A549 (cell line): ENCODE results near the gene GANAB. TPM values are rescaled to one million over a fixed set of nuclear protein-coding genes. Genes with fewer than 3 reads are reported as not detected.

Experiments
- ATAC-seq, 2 experiments: fragments of 200-7000 bp in 1 of 2; fragments of >200 bp in 1 of 2; cut with Nextera tagmentation in 1 of 2; cut with Tn5 transposase in 1 of 2; 3 replicates each; pipeline versions ENCODE4 v1.8.0 to v1.9.1; 2018 to 2020; ENCODE audit warnings: mild to moderate bottlenecking in 1 of 2, moderate library complexity in 1 of 2
- CTCF ChIA-PET: fragments of 300-600 bp; sonication (Branson Sonifier 250); formaldehyde crosslinking; extraction: SDS; loops from one replicate; lab custom pipeline; 2021; ENCODE audit warnings: antibody characterized with exemption, inconsistent platforms; lab: Yijun Ruan, JAX
- POLR2A ChIA-PET: fragments of 350-600 bp; formaldehyde crosslinking; extraction: SDS; loops from one replicate; lab custom pipeline; 2021; ENCODE audit warnings: antibody characterized with exemption, inconsistent platforms; lab: Yijun Ruan, JAX
- DNase-seq, 2 experiments: peaks; one replicate each; pipeline versions ENCODE4 v3.0.0 to v3.0.0-alpha.2; 2011 to 2016; ENCODE audit warnings: low read depth in 1 of 2, low spot score in 1 of 2
- FAIRE-seq: peaks from 2 replicates; lab custom pipeline; 2011; peaks lifted over from hg19 to GRCh38; lab: Jason Lieb, UNC
- H3K27ac ChIP-seq, 2 experiments: fragments of >200 bp; sonication (Bioruptor Twin); formaldehyde crosslinking; 3 replicates each; pipeline ENCODE4 v1.5.1; 2016 to 2017
- H3K4me1 ChIP-seq: fragments of >200 bp; sonication (Bioruptor Twin); formaldehyde crosslinking; 3 replicates; pipeline ENCODE4 v1.6.1; 2016
- H3K4me2 ChIP-seq: fragments of >200 bp; sonication (Bioruptor Twin); formaldehyde crosslinking; 3 replicates; pipeline ENCODE4 v1.6.1; 2016
- H3K4me3 ChIP-seq: fragments of >200 bp; sonication (Bioruptor Twin); formaldehyde crosslinking; 3 replicates; pipeline ENCODE4 v1.5.1; 2016
- H3K9me3 ChIP-seq: fragments of >200 bp; sonication (Bioruptor Twin); formaldehyde crosslinking; 3 replicates; pipeline ENCODE4 v1.6.1; 2016
- ATOH8 ChIP-seq: fragments of 250-450 bp; sonication (Bioruptor Pico); IDR thresholded peaks from 2 replicates; pipeline ENCODE4 v1.5.0; 2020; ENCODE audit warnings: low read depth, mild to moderate bottlenecking, moderate library complexity
- BCL3 ChIP-seq: fragments of >200 bp; sonication (Bioruptor Twin); formaldehyde crosslinking; IDR thresholded peaks from 3 replicates; pipeline ENCODE4 v1.6.1; 2016
- BHLHE40 ChIP-seq: IDR thresholded peaks from 2 replicates; pipeline ENCODE4 v1.6.1; 2012; ENCODE audit warnings: low read depth, low read length, inconsistent platforms
- CEBPB ChIP-seq, 2 experiments: fragments of >200 bp in 1 of 2; sonication (Bioruptor Twin) in 1 of 2; formaldehyde crosslinking in 1 of 2; IDR thresholded peaks; 2 replicates each; pipeline ENCODE4 v1.6.1; 2012 to 2016
- E2F6 ChIP-seq: IDR thresholded peaks from 2 replicates; pipeline ENCODE4 v1.6.1; 2012; ENCODE audit warnings: low read depth, borderline replicate concordance
- EHMT2 ChIP-seq: fragments of 200-600 bp; sonication (generic); IDR thresholded peaks from 2 replicates; pipeline ENCODE4 v1.6.1; 2016; ENCODE audit warnings: antibody characterized with exemption, low read depth, mild to moderate bottlenecking, moderate library complexity
- ELK1 ChIP-seq: fragments of 150-350 bp; IDR thresholded peaks from 2 replicates; pipeline ENCODE4 v1.6.1; 2014; ENCODE audit warnings: low read depth, mild to moderate bottlenecking, low read length
- ESRRA ChIP-seq: fragments of 150-350 bp; IDR thresholded peaks from 2 replicates; pipeline ENCODE4 v1.6.1; 2014; ENCODE audit warnings: mild to moderate bottlenecking, low read length, borderline replicate concordance
- HES2 ChIP-seq: fragments of >200 bp; sonication (Bioruptor Twin); formaldehyde crosslinking; IDR thresholded peaks from 2 replicates; pipeline ENCODE4 v1.6.1; 2016
- HEYL ChIP-seq: fragments of 250-450 bp; sonication (Bioruptor Pico); IDR thresholded peaks from 2 replicates; pipeline ENCODE4 v1.8.0; 2021; ENCODE audit warnings: mild to moderate bottlenecking, moderate library complexity
- HOXB13 ChIP-seq: fragments of 250-450 bp; sonication (Bioruptor Pico); IDR thresholded peaks from 2 replicates; pipeline ENCODE4 v1.5.0; 2020; ENCODE audit warnings: low read depth, mild to moderate bottlenecking, moderate library complexity
- HOXB5 ChIP-seq: fragments of 250-450 bp; sonication (Bioruptor Pico); IDR thresholded peaks from 2 replicates; pipeline ENCODE4 v1.5.0; 2020; ENCODE audit warnings: mild to moderate bottlenecking, moderate library complexity
- JUNB ChIP-seq: fragments of >200 bp; sonication (Bioruptor Twin); formaldehyde crosslinking; IDR thresholded peaks from 2 replicates; pipeline ENCODE4 v1.6.1; 2016
- KDM1A ChIP-seq: fragments of 200-600 bp; sonication (generic); IDR thresholded peaks from 2 replicates; pipeline ENCODE4 v1.6.1; 2016; ENCODE audit warnings: low read depth, mild to moderate bottlenecking
- KDM5A ChIP-seq: fragments of 200-600 bp; sonication (generic); IDR thresholded peaks from 2 replicates; pipeline ENCODE4 v1.6.1; 2016; ENCODE audit warnings: antibody characterized with exemption, mild to moderate bottlenecking
- MAX ChIP-seq: IDR thresholded peaks from 2 replicates; pipeline ENCODE4 v1.6.1; 2012
- NR3C1 ChIP-seq: fragments of >200 bp; sonication (Bioruptor Twin); formaldehyde crosslinking; IDR thresholded peaks from 3 replicates; pipeline ENCODE4 v1.6.1; 2017
- PBX3 ChIP-seq: IDR thresholded peaks from 2 replicates; pipeline ENCODE4 v1.6.1; 2012
- POLR2A ChIP-seq: IDR thresholded peaks from 2 replicates; pipeline ENCODE4 v1.6.1; 2012; ENCODE audit warnings: mild to moderate bottlenecking, low read length
- RARB ChIP-seq: fragments of 250-450 bp; sonication (Bioruptor Pico); IDR thresholded peaks from 2 replicates; pipeline ENCODE4 v1.8.0; 2021; ENCODE audit warnings: mild to moderate bottlenecking, moderate library complexity
- RFX5 ChIP-seq: fragments of 450-650 bp; IDR thresholded peaks from 2 replicates; pipeline ENCODE4 v1.7.1; 2014; ENCODE audit warnings: antibody characterized with exemption, mild to moderate bottlenecking, moderate library complexity
- TFCP2L1 ChIP-seq: fragments of 250-450 bp; sonication (Bioruptor Pico); IDR thresholded peaks from 2 replicates; pipeline ENCODE4 v1.5.0; 2021; ENCODE audit warnings: mild to moderate bottlenecking
- ZC3H11A ChIP-seq: fragments of 450-650 bp; IDR thresholded peaks from 2 replicates; pipeline ENCODE4 v1.6.1; 2014; ENCODE audit warnings: antibody characterized with exemption, mild to moderate bottlenecking
- ZSCAN20 ChIP-seq: fragments of 250-450 bp; sonication (Bioruptor Pico); IDR thresholded peaks from 2 replicates; pipeline ENCODE4 v1.8.0; 2022; ENCODE audit warnings: mild to moderate bottlenecking, moderate library complexity
- WGBS: methylation state at CpG from one replicate; pipeline ENCODE4 v1.1.6; 2017; ENCODE audit errors: missing lambda C conversion rate; 5-methylcytosine and 5-hydroxymethylcytosine counted together
- polyA plus RNA-seq, 4 experiments: library from polyadenylated mRNA; depleted of rRNA in 3 of 4; stranded (reverse); fragments of >200 nt; fragmentation: RNase III in 1 of 4; extraction: RNeasy Plus Mini Kit Qiagen cat#74134 plus additional on column Dnase treatment in 1 of 4; gene quantifications; 2 replicates in 3 of 4; 3 replicates in 1 of 4; pipeline ENCODE4 v1.2.3, GENCODE V29; 2011 to 2017

GANAB gene
- polyA plus RNA-seq, 2 of the 4 experiments (the other 2 are of a cell fraction), result 215 to 220 TPM

- ChIA-PET POLR2A (interaction anchor here (0.8 kb wide), 1 partner anchor 23 kb away, joined by 3 read pairs; the partner anchor contains the start of genes C11orf98 and CSKMT), CTCF (interaction anchor here (1.4 to 9.8 kb wide), 6 partner anchors 6 to 293 kb away, joined by 4 to 126 read pairs (median 5); partner anchors contain the start of genes LBHD1, UBXN1 and UQCC3)
- Histone ChIP-seq H3K9me3 (no peaks in the 10 kb centered on the region), H3K27ac (no peak overlapping the region), H3K4me3 (no peak overlapping the region), H3K4me2 (no peak overlapping the region), H3K4me1 (peaks cover 4% of the 10 kb centered on the region; the same call in 1 of the 3 replicates)
- ATAC-seq, result peak in 1 of 2 experiments; percentile 16; a peak in 3 of 6 replicates
- WGBS, result 93% methylated on average over 56 of the region's 74 CpGs
- TF ChIP-seq ESRRA (no peak), KDM1A (no peak), HEYL (no peak), RARB (CRISPR knock-in tag) (no peak), NR3C1 (no peak), BCL3 (no peak), MAX (no peak), RFX5 (no peak), HOXB5 (CRISPR knock-in tag) (no peak)
- FAIRE-seq, result no peak
- no peak for DNase-seq
These were observed 41.3 kb upstream of the GANAB start for GRCh38 chr11:62687508-62688396.

- no peak overlapping the region for H3K27ac ChIP-seq
- DNase-seq (no peak), ATAC-seq (no peak), FAIRE-seq (no peak)
- WGBS, result 76% methylated on average over 7 of the region's 7 CpGs
- POLR2A ChIA-PET, result no interaction called here
- no peaks in the 10 kb centered on the region for H3K9me3 ChIP-seq
- H3K4me1 ChIP-seq, result peaks cover 17% of the 10 kb centered on the region; the same call in 2 of the 3 replicates
- TF ChIP-seq KDM5A (no peak), EHMT2 (no peak), HOXB13 (no peak), ZSCAN20 (CRISPR knock-in tag) (no peak), ZC3H11A (no peak), PBX3 (no peak), RARB (CRISPR knock-in tag) (no peak), JUNB (no peak), ATOH8 (CRISPR knock-in tag) (no peak), ELK1 (no peak), TFCP2L1 (CRISPR knock-in tag) (no peak), BHLHE40 (no peak), E2F6 (no peak), HES2 (no peak), CEBPB (IDR thresholded peaks at IDR 0.05) (no peak), POLR2A (no peak)
- CTCF ChIA-PET, result interaction anchor here (7.2 kb wide), 1 partner anchor 10 kb away, joined by 126 read pairs; the partner anchor contains the start of gene LRRN4CL
- H3K4me2 ChIP-seq, result no peak overlapping the region
- H3K4me3 ChIP-seq, result no peak overlapping the region
These were observed 36.1 kb upstream of the GANAB start for GRCh38 chr11:62682518-62682917.
